Measurements from ENCODE around the gene GAS6.

- TF ChIP-seq EZH2 (IDR thresholded peaks at IDR 0.05; ENCODE audit: insufficient read depth, poor library complexity, severe bottlenecking) = no peak
- no peak for TF ChIP-seq EZH2phosphoT487 (IDR thresholded peaks at IDR 0.05; ENCODE audit: insufficient read depth, low read depth)
Measured at GRCh38 chr13:113802761-113803160, 61.1 kb downstream of the GAS6 start.

Data from GM23248 (cell line).